HepG2 (cell line): Measurements from ENCODE around the gene DISP1. TPM values are rescaled to one million over a fixed set of nuclear protein-coding genes. Genes with fewer than 3 reads are reported as not detected.
A peak's percentile ranks its signal among the peaks of the same experiment; 100 is the strongest.

ENCODE experiments used
- ELF1 ChIP-seq: sonication (generic); formaldehyde crosslinking; IDR thresholded peaks from 2 replicates; pipeline ENCODE4 v1.4.0; 2020; ENCODE audit warnings: missing genetic modification reagents
- HOXD1 ChIP-seq: sonication (generic); formaldehyde crosslinking; IDR thresholded peaks from 2 replicates; pipeline ENCODE4 v1.5.0; 2020; ENCODE audit warnings: missing genetic modification reagents
- IKZF1 ChIP-seq: fragments of 450-650 bp; IDR thresholded peaks from 2 replicates; pipeline ENCODE4 v1.7.1; 2016
- KLF12 ChIP-seq: sonication (generic); formaldehyde crosslinking; IDR thresholded peaks from 2 replicates; pipeline ENCODE4 v1.4.0; 2020; ENCODE audit warnings: missing genetic modification reagents, borderline replicate concordance
- KMT2A ChIP-seq: sonication (generic); formaldehyde crosslinking; IDR thresholded peaks from 2 replicates; pipeline ENCODE4 v1.4.0; 2020; ENCODE audit warnings: missing genetic modification reagents
- MIER3 ChIP-seq: IDR thresholded peaks from 2 replicates; pipeline ENCODE4 v1.6.1; 2016; ENCODE audit warnings: missing compliant biosample characterization, borderline replicate concordance
- TRIM22 ChIP-seq: fragments of 450-650 bp; IDR thresholded peaks from 2 replicates; pipeline ENCODE4 v1.6.1; 2017
- ZC3H4 ChIP-seq: sonication (generic); formaldehyde crosslinking; IDR thresholded peaks from 2 replicates; pipeline ENCODE4 v1.4.0; 2020; ENCODE audit warnings: missing genetic modification reagents, borderline replicate concordance
- ZNF687 ChIP-seq: sonication (generic); formaldehyde crosslinking; IDR thresholded peaks from 2 replicates; pipeline ENCODE4 v1.5.1; 2020; ENCODE audit warnings: mild to moderate bottlenecking, missing genetic modification reagents, moderate library complexity
- ZNF704 ChIP-seq: sonication (generic); formaldehyde crosslinking; IDR thresholded peaks from 2 replicates; pipeline ENCODE4 v1.8.1; 2023; ENCODE audit warnings: mild to moderate bottlenecking, inconsistent platforms, moderate library complexity, missing genetic modification reagents, borderline replicate concordance
- polyA plus RNA-seq, 8 experiments: library from polyadenylated mRNA; depleted of rRNA in 3 of 8; stranded (reverse) in 7 of 8; unstranded in 1 of 8; fragments of >200 nt; fragmentation: Illumina TruSeq in 4 of 8; extraction: Trizol in 4 of 8; gene quantifications; 2 replicates each; pipeline versions ENCODE4 v1.2.1 to v1.2.3, GENCODE V29; 2011 to 2016; ENCODE audit warnings: low read depth in 4 of 8, missing spikeins in 1 of 8, mixed read lengths in 1 of 8; ENCODE audit not compliant: insufficient read depth in 1 of 8
- total RNA-seq, 5 experiments: library from RNA; depleted of rRNA; stranded (reverse); fragments of >200 nt; fragmentation: Illumina TruSeq; extraction: Trizol; gene quantifications; 2 replicates each; pipeline ENCODE4 v1.2.3, GENCODE V29; 2016; ENCODE audit warnings: low read depth in 1 of 5
- TF ChIP-seq, protein P1 (sequence below): sonication (generic); formaldehyde crosslinking; IDR thresholded peaks from 2 replicates; pipeline ENCODE4 v1.5.0; 2020; ENCODE audit warnings: mild to moderate bottlenecking, missing genetic modification reagents
- TF ChIP-seq, protein P2 (sequence below): fragments of 450-650 bp; IDR thresholded peaks from 2 replicates; pipeline ENCODE4 v1.6.1; 2016
- TF ChIP-seq, protein P3 (sequence below): sonication (generic); formaldehyde crosslinking; IDR thresholded peaks from 2 replicates; pipeline ENCODE4 v1.4.0; 2020; ENCODE audit warnings: missing genetic modification reagents, borderline replicate concordance

DISP1 gene
- total and polyA plus RNA-seq, 2 of the 13 experiments (the other 11 are each of a cell fraction or from before 2014, with no cell fraction given): 1.9 to 2.0 TPM

DNA sequence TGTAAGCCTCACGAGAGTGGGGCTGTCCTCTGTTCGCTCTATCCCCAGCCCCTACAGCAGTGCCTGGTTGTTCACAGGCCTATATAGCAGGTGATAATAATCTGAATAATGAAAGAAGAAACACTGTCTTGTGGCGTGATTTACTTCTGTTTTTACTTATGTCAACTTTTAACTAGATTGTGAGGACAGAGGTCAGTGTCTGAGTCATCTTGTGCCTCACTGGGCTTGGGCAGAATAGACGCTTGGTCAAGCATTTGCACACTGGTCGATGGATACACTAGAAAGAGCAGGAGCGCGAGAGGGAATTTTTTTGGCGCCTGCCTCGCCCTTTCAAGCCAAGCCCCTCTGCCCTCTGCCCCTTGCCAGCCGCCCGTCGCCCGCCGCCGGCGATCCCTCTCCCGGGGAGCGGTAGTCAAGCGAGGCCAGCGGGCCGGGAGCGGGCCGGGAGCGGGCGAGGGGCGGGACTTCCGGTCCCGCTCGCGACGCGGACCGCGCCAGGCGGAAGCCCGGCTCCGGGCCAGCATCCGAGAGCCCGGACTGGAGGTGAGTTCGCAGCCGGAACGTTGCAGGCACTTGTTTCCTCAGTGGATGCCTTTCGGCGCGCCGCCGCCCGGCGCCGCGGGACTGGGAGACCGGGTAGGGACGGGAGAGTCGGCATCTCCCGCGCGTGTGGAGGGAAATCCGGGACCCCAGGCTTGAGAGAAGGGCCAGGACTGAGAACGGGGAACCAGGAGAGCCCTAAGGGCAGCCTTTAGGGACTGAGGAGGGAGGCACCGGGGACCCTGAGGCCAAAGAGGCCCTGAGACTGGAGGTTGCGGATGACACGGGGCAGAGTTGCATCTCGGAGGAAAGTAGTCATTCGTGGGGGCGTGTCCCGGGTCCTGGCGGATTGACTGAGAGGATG, at the start of gene DISP1 (continued):
- TF ChIP-seq ZNF687 (peak; percentile 93), TRIM22 (no peak), ELF1 (CRISPR knock-in tag) (peak; percentile 51), KMT2A (CRISPR knock-in tag) (peak; percentile 90), ZC3H4 (CRISPR knock-in tag) (no peak), KLF12 (CRISPR knock-in tag) (peak; percentile 45; the same call in 1 of the 2 replicates), IKZF1 (no peak), ZNF704 (CRISPR knock-in tag) (no peak), MIER3 (no peak), HOXD1 (no peak)
- TF ChIP-seq, protein P1, sequence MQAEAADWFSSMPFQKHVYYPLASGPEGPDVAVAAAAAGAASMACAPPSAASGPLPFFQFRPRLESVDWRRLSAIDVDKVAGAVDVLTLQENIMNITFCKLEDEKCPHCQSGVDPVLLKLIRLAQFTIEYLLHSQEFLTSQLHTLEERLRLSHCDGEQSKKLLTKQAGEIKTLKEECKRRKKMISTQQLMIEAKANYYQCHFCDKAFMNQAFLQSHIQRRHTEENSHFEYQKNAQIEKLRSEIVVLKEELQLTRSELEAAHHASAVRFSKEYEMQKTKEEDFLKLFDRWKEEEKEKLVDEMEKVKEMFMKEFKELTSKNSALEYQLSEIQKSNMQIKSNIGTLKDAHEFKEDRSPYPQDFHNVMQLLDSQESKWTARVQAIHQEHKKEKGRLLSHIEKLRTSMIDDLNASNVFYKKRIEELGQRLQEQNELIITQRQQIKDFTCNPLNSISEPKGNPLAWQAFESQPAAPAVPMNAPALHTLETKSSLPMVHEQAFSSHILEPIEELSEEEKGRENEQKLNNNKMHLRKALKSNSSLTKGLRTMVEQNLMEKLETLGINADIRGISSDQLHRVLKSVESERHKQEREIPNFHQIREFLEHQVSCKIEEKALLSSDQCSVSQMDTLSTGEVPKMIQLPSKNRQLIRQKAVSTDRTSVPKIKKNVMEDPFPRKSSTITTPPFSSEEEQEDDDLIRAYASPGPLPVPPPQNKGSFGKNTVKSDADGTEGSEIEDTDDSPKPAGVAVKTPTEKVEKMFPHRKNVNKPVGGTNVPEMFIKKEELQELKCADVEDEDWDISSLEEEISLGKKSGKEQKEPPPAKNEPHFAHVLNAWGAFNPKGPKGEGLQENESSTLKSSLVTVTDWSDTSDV (CRISPR knock-in tag): no peak
- TF ChIP-seq, protein P2, sequence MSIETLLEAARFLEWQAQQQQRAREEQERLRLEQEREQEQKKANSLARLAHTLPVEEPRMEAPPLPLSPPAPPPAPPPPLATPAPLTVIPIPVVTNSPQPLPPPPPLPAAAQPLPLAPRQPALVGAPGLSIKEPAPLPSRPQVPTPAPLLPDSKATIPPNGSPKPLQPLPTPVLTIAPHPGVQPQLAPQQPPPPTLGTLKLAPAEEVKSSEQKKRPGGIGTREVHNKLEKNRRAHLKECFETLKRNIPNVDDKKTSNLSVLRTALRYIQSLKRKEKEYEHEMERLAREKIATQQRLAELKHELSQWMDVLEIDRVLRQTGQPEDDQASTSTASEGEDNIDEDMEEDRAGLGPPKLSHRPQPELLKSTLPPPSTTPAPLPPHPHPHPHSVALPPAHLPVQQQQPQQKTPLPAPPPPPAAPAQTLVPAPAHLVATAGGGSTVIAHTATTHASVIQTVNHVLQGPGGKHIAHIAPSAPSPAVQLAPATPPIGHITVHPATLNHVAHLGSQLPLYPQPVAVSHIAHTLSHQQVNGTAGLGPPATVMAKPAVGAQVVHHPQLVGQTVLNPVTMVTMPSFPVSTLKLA: no peak
- TF ChIP-seq, protein P3, sequence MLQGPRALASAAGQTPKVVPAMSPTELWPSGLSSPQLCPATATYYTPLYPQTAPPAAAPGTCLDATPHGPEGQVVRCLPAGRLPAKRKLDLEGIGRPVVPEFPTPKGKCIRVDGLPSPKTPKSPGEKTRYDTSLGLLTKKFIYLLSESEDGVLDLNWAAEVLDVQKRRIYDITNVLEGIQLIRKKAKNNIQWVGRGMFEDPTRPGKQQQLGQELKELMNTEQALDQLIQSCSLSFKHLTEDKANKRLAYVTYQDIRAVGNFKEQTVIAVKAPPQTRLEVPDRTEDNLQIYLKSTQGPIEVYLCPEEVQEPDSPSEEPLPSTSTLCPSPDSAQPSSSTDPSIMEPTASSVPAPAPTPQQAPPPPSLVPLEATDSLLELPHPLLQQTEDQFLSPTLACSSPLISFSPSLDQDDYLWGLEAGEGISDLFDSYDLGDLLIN (CRISPR knock-in tag): 0 out of 2 replicates have a peak, but pooled peaks have one; percentile 7
